SIG-M5 treated with dmso at 0.1 percent for 504 hours (cell line): ENCODE data around the gene SOCS3.
A peak's percentile ranks its signal among the peaks of the same experiment; 100 is the strongest.

ENCODE experiments used
- DNase-seq: peaks from one replicate; lab custom pipeline; 2025; ENCODE audit not compliant: unreplicated experiment; lab: John Stamatoyannopoulos, UW

The SOCS3 gene

GRCh38 chr17:78351449-78352006 is 8.3 kb downstream of the SOCS3 start:
- DNase-seq, result no peak

GRCh38 chr17:78349891-78350642 is 9.8 kb downstream of the SOCS3 start:
- no peak for DNase-seq

DNA sequence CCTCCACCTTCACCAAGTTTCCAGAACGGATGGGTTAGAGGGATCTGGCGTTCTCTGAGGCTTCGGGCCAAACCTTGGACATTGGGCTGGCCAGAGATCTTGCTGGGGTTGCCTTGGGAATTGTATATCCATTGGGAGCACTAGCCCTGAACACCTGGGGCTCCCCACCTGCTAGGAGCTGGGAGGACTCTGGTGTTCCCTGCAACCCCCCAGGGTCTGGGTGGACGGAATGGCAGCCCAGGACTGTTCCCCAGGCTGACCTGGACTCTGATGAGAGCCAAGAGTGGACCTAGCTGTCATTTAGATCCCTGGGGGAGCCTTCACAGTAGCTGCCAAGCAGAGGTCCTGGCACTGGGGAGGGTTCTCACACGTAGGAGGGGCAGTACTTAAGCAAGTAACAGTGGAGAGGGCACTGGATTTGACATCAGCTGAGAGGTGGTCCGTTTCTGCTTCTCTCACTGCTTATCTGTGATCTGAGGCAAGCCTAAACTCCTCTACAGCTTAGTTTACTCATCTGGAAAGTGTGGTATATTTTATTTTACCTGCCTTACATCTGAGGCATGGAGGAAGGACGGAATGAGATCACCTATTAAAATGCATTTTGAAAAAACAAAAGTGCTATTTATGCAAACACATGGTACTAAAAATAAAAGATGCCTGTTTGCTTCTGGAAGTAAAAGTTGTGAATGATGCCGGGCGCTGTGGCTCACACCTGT is 11.7 kb downstream of the SOCS3 start:
- no peak for DNase-seq

DNA sequence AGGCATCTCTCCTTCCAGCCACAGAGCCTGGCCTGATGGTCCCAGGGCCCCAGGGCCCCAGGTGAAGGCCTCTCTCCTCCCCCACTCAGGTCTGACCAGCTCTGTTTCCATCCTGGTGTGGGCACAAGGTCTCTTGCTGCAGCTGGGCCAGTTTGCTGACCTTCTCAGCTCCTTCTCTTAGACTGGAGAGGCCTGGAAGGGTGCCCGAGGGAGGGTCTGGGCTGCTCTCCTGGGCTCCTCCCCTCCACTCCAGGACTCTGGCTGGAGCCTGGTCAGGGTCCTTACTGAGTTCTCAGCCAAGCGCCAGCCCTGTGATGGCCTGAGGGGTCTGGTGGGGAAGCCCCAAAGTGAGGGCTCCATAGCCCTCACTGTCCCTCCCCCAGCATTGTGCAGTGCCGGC is 12.4 kb downstream of the SOCS3 start:
- no peak for DNase-seq

DNA sequence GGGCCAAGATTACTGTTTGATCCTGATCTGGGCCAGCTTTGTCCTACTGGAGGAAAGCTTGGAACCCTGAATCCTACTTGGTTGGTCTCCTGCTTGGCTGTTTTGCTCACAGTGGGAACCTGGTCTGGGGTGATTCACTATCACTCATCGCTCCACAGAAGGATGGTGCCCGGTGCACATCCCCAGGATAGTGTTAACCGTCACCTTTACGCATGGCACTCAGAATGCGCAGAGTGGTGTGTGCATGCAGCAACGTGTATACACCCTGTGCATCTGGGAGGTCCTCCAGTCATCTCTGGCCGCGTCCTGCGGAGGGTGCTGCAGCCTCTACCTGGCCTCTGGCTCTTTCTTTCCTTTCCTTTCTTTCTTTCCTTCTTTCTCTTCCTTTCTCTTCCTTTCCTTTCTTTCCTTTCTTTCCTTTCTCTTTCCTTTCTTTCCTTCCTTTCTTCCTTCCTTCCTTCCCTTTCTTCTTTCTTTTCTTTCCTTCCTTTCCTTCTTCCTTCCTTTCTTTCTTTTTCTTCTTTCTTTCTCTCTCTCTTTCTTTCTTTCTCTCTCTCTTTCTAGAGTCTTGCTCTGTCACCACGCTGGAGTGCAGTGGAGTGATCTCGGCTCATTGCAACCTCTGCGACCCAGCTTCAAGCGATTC is 13.1 kb downstream of the SOCS3 start:
- no peak for DNase-seq

GRCh38 chr17:78345791-78346494 is 13.9 kb downstream of the SOCS3 start:
- DNase-seq, result no peak

GRCh38 chr17:78345172-78345571 is 14.7 kb downstream of the SOCS3 start:
- no peak for DNase-seq

DNA sequence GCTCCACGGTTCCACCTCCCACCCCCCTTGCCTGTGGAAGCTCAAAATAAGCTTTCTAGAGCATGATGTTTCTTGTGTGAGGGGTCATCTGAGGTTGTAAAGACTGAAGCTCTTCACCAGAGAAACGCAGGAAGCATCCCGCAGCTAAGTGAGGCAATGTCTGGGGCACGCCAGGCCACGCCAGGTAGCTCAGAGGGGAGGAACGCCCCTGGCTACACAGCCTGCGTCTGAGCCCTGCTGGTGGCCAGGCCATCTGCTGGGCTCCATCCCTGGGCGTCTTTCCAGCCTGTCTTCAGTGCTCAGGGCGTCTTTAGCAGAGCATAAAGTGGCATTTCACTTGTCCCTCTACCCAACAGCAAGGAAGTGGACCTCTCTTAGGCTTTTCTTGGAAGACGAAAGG is 15.2 kb downstream of the SOCS3 start:
- DNase-seq, result no peak

- no peak for DNase-seq
Observed at GRCh38 chr17:78343543-78344201, 16.2 kb downstream of the SOCS3 start.

GRCh38 chr17:78343187-78343542 is 16.7 kb downstream of the SOCS3 start:
- no peak for DNase-seq

DNA sequence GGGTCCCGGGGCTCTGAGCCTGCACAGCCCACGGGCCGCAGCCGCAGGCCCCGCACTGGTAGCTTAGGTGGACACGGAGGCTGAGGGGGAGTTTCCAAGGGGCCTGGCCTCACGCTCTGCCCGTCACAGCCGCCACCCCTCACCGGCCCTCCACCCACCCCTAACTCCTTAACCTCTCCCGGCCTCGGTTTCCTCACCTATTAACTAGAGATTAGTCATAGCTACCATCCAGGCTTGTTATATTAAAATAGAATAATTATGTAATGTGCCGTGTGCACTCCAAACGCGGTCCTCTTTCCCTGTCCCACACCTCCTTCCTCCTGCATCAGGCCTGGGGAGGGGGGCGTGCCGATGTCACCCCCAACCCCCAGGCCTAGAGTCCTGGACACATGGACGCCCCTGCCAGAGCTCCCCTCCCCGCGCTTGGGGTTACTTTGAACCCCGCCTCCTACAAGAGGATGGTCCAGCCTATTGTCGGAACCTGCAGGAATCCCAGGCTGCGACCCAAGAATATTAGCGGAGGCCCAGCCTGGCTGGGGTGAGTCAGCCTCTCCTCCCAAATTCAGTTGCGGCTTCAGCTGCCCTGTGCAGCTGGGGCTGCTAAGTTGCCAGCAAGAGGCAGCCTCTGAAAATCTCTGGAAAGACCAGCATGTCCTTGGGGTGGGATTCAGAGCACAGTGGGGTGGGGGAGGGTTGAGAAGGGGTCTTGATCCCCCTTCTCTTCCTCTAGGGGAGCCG is 17.3 kb downstream of the SOCS3 start:
- no peak for DNase-seq

- DNase-seq, result no peak
Observed at GRCh38 chr17:78341559-78342448, 18.1 kb downstream of the SOCS3 start.

- no peak for DNase-seq
Observed at GRCh38 chr17:78340183-78340955, 19.5 kb downstream of the SOCS3 start.

DNA sequence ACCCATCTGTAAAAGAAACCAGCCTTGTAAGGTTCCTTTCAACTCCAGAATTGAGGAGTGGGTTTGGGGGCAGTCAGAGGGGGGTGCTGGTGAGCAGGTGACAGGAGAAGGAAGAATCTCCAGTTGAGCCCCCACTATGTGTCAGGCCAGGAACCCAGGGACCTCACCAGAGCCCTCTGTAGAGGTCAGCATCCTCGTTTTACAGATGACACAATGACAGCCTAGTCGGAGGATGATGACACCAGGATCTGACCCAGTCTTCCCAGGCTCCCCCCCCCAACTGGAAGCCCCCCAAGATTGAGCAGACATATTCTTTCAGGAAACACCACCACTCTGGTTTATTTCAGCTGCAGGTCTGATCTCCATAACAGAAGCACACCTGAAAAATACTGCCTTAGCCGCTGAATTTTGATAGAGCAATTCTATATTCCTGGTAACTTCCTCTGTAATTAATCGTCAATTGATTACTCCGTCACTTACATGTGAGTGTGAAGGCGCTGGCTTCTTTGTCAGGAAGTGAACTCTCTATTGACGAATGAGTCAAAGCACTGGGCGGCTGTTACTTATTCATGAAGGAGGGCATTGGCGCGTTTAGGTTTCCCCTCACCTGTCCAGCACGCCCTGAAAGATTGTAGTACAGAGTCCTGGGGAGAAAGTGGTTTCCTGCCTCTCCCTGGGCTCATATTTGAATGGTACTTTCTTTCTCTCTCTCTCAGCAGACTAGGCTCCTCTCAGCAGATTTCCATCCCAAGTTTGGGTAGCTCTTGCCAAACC is 21.2 kb downstream of the SOCS3 start:
- no peak for DNase-seq

GRCh38 chr17:78337244-78338109 is 22.4 kb downstream of the SOCS3 start:
- DNase-seq, result peak; percentile 76

DNA sequence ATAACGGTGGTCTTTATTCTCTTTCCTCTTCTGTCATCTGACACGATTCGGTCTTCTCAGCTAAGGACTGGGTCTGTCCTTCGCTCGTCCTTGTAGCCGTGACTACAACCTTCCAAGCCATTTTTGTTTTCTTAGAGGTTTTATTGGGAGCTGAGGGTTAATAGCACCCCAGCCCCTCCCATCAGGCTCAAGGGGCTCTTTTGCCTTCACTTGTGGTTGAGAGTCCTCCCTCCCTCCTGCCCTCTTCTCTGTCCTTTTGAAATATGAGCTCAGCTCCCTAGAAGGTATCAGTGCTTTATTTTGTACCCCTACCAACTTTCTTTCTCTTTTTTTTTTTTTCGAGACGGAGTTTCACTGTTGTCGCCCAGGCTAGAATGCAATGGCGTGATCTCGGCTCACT is 24.7 kb downstream of the SOCS3 start:
- no peak for DNase-seq

DNA sequence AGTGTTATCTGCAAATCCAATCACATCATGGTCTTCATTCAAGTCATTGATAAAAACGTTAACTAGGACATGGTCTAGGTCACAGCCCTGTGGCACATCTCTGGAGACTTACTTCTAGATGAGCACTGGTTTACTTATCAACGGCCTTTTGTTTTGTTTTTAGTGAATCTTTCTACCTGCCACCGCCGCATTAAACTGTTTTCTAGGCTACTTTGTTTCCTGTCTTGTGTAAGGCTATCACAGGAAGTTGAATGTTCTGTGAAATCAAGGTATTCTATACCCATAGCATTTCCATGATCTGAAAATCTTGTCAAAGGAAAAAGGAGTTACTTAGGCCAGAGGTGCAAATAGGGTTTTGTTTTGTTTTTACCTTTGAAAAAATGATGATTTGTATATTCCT is 26.9 kb downstream of the SOCS3 start:
- DNase-seq, result no peak
